ENCODE measurements around the gene GLA.
A peak's percentile ranks its signal among the peaks of the same experiment; 100 is the strongest.

Gene GLA

DNA sequence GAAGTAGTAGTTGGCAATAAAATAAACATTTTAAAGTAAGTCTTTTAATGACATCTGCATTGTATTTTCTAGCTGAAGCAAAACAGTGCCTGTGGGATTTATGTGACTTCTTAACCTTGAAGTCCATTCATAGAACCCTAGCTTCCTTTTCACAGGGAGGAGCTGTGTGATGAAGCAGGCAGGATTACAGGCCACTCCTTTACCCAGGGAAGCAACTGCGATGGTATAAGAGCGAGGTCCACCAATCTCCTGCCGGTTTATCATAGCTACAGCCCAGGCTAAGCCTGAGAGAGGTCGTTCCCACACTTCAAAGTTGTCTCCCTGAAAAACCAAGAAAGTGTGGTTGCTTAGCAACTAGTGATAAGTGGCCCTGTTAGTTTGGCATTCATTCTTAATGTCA, 9.9 kb downstream of the GLA start:
- no peak for DNase-seq (ENCODE audit: low spot score)

DNA sequence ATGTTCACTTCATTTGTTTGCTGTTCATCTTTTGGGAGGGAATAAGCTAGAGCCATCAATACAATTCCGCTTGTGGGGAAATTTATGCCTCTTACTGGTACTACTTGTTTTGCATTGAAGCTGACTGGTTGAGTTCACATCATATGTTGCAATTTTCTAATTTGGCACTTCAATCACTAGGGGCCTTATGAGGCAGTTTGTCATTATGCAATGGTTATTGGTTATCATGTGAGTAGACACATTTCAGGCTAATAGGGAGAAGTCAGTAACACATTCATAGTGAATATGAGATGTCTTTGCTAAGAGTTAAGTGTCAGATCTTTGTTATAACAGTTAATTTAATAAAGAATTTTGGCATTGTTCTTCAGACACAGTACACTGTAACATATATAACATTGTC, 11.9 kb downstream of the GLA start:
- DNase-seq (ENCODE audit: low spot score) = no peak

- DNase-seq (ENCODE audit: low spot score) = no peak
Measured at GRCh38 chrX:101394372-101394771, 13.4 kb downstream of the GLA start.

- DNase-seq (ENCODE audit: low spot score) = no peak
Measured at GRCh38 chrX:101393530-101394305, 14.0 kb downstream of the GLA start.

- DNase-seq (ENCODE audit: low spot score) = no peak
Measured at GRCh38 chrX:101391831-101392230, 15.9 kb downstream of the GLA start.

DNA sequence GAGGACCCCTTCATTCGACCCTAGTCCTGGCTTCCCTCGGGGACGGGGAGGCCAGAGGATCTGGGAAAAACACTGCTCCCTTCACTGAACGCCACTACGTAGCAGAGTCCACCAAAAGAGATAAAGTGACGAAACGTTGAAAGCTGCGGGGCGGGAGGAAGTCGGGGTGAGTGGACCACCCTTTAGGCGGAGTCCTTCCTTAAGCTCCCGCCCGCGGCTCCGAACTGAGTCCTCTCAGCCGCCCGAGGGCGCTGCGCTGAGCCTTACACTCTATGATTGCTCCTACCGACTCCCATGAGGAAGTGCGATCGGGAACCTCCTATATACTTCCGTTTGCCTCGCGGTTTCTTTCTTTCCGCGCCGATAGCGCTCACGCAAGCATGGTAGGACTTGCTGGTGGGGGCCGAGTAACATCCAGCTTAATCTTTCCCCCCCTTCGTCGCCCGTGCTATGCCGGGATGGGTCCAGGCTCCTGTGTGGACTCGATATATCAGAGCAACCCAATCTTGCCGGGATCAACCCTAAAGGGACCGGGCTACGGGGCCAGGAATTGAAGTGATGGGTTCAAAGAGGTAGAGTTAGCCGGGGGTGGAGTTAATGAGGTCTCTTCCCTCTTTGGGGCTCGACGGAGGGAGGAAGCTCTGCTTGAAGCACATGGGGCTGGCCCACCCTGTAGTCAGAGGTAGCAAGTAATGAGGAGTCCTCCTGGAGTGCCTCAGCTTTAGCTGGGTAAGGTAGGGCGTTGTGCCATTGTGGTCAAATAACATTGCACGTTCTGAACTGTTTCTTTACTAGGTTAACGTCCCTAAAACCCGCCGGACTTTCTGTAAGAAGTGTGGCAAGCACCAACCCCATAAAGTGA, 16.8 kb downstream of the GLA start, which contains the start of gene RPL36A:
RPL36A (plus strand) TSS at position 348 of the 862 bp plus-strand sequence; CDS start at position 381, 33 bp downstream.
- peak; percentile 84 for DNase-seq (ENCODE audit: low spot score)

DNA sequence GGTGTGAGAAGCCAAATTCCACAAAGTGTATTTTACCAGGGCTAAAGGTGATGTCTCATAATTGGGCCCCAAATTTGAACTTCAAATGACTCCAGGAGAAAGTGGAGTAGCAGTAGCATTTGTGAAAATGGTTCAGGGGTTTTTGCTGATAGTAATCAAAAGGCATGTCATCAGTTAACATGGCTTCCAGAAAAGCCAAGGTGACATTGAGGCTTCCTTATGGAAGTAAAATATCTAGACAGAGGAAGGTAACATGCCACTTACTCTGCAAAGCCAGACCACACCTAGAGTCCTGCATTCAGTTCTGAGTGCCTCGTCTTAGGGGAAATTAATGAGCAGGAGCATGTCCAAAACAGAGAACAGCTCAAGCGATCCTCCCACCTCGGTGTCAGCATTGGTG, 19.1 kb downstream of the GLA start:
- no peak for DNase-seq (ENCODE audit: low spot score)

DNA sequence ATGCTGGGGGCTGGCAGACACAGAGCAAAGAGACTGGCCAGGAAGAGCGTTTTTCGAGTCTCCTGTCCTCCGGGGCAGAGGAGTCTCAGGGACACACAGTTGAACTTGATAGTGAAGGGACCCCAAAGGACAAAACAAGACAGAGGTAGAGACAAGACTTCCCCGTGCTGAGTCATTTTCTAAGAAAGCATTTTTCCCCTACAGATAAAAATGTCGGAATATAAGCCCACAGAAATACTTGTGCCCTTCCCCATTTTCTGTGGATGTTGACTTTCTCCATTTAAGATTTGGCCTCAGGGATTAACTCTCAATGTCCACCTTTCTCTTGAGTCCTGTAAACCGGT, 21.2 kb downstream of the GLA start:
- no peak for DNase-seq (ENCODE audit: low spot score)

DNA sequence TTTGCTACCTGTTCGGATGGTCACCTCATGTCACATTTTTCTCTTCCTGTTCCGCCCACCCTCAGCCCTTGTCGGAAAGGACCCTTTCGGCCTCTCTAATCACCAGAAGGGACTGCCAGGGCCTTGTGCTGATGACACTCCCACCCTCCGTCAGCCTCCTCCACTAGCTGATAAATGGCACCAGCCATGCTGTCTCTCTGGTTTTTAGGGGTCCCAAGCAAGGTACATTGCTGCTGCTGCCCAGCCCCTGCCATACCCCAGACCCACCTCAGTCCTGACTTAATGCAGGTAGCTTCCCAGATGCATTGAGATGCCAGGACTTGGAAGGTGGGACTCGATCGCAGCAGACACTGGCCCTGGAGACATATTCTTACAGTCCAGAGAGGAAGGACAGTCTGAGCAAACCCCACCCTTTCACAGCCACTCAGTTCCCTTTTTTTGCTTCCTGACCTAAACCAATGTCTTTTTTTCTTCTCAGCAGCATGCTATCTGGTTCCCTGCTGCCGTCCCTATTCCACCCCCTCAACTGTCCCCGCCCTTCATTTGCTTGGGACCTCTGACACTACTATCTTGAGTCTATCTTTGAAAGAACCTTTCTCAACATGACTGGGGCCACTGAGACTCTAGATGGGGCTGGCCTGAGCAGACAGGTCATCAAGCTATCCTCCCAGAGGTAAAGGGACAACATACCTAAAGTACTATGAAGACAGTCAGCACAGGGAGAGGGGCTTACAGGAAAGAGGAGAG, 21.8 kb downstream of the GLA start, which contains the start of gene BTK:
BTK (minus strand) TSS at position 397 of the 747 bp plus-strand sequence. CDS start 10,907 bp downstream, outside the sequence.
- DNase-seq (ENCODE audit: low spot score) = no peak

- DNase-seq (ENCODE audit: low spot score) = no peak
Measured at GRCh38 chrX:101385026-101385684, 22.6 kb downstream of the GLA start.

DNA sequence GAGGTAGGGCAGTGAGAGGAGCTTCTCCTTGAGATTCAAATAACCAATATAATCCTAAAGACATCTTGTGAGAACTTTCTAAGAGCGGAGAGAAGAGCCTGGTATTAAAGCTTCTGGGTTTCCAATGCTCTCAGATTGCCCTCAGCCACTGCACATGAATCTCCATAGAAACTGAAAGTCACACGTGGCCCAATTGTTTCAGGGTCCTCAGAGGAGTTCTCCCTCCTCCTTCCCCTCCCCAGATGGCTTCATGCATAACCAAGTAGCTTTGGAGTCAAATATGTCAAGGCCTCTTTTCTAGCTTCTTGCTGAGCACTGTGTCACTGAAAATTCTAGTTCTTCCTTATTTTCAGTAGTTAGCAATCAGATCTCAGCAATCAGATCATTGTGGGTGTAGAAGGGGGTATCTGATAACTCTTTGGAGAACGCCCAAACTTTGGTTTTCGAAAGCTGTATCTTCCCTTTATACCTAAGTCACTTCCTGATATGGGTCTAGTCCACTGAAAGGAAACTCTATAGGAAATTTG, 24.0 kb downstream of the GLA start:
- no peak for DNase-seq (ENCODE audit: low spot score)

GRCh38 chrX:101377547-101377946, 30.2 kb downstream of the GLA start:
- no peak for DNase-seq (ENCODE audit: low spot score)

DNA sequence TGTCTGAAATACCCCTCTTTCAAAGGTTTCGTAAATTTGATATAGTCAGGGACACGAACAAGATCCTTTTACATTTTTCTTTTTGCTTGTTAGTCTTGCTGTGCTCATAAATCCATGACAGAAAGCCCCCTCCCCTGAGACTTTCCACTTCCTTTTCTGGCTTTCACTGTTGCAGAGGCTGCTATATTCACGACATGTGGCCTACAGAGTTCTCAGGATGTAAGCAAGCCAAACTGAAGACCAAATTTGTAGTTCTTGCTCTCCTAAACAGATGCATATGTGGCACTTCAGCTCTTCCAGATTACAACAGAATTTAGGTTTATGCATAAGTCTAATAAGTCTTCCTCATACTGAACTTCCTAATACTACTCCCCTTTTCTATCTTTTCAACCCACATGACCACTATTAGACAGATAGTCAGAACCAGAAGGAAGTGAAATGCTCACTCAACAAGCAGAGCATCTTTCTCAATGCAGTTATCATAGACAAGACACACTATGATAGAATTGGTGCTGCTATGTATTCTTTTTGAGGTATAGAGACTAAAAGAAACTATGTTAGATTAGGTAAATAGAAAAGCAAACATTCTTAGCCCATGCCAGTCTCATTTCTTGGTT, 36.7 kb downstream of the GLA start:
- no peak for DNase-seq (ENCODE audit: low spot score)

DNA sequence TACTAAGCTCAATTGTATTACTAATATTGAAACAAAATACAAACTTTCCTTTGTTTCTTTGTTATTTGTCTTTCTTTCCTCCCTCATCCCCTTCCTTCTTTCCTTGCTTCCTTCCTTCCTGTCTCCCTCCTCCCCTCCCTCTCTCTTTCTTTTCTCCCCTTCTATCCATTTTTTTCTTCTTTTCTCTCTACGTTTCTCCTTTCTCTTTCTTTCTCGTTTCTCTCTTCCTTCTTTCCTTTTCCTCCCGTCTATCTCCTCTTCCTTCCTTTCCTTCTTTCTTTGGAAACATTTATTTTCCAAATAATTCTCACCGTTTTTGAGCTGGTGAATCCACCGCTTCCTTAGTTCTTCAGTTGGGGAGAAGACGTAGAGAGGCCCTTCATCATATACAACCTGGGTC, 38.0 kb downstream of the GLA start:
- DNase-seq (ENCODE audit: low spot score) = no peak

DNA sequence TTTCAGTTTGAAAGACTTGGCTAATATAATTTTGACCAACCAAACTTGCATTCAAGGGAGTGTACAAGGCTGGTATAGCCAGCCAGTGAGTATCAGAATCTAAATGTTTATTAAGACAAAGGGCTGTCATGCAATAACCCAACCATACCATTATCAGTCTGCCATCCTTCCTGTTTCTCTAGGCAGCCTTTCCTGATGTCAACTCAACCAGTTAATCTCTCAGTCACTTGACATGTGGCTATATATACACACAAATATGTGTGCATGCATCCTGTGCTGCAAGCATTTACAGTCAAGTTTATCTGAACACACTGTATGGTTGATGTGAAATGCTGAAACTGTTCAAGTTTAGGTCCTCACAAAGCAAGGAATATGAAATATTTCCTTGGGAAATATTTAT, 38.9 kb downstream of the GLA start:
- DNase-seq (ENCODE audit: low spot score) = no peak

DNA sequence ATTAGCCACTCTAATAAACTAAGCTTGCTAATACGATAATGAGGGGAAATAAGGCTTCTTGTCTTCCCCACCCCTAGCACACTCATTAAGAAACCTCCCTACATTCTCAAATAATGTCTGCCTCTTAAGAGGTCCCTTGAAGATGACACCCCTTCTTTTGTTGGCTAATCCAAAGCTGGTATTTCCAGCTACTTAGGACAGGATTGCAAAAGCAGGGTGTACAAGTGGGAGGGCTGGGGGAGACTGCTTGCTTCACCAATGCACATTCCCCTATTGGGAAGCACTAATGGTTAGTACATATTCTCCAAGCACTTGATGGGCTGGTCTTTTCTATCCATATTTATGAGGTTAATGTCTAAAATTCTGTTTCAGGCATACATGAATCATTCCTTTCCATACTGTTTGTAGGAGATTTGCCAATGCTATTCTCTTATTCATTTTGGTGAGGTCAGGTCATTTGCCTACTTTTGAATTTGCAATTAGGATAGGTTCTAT, 42.4 kb downstream of the GLA start:
- DNase-seq (ENCODE audit: low spot score) = no peak

DNA sequence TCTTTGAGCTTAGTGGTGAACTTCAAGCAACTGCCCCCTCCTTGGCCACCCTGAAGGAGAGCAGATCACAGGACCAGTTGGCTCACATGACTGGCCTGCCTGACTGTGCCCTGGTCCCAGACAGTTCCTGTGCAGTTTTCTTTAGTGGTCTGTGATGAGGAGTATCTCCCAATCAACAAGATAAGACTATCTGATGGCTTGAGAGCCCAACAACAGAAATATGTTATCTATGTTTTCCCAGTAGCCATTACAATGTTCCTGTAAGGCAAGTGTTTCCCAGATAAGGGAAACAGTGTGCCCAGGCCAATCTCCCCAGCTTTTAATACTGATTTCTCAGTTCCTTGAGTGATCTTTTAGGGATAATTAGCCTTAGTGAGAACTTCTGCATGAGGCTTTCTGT, 45.0 kb downstream of the GLA start:
- no peak for DNase-seq (ENCODE audit: low spot score)

- no peak for DNase-seq (ENCODE audit: low spot score)
Measured at GRCh38 chrX:101362116-101362515, 45.6 kb downstream of the GLA start.

DNA sequence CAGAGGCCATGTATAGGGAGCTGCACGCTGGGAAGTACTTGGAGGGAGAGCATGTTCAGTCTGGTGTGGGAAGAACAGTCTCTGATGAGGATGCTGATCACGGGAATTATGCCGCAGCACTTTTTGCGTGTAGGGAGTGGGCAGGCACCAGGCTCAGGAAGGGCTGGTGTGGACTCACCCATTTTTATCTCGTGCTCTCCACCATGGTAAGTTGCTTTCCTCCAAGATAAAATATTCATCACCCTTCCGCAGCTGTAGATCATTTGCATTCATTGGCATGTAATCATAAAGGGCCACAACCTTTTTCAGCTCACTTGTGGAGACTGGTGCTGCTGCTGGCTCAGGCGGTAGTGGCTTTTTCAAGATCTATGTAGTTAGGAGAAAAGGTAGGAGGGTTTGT, 47.3 kb downstream of the GLA start:
- DNase-seq (ENCODE audit: low spot score) = no peak

GRCh38 chrX:101359966-101360365, 47.8 kb downstream of the GLA start:
- no peak for DNase-seq (ENCODE audit: low spot score)

DNA sequence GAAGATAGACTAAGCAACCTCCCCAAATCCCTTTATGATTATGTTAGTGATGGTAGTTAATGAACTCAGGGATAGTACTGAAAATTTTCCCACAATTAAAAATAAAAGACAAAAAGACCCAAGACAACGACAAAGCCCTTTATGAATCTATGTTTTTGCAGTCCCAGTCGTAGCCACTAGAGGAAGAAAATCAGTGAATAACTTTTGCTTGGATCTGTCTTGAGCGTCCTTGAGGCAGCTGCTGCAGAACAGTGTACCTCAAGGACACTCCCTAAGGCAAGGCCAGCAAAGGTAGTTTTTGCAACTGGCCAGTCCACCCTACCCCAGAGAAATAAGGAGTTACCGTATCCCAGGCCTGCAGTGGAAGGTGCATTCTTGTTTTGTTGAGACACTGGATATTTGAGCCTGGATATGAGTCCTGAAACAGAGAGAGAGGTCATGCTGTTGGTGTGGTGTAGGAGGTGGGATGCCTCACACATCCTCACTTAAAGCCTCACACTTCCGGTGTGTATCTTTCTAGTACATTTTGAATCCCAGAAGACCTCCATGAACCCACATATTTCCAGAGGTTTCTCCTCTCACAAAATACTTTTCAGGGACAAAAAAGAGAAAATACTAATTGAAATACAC, 50.4 kb downstream of the GLA start:
- peak; percentile 5 for DNase-seq (ENCODE audit: low spot score)

All from AG08395 (cell line).